Left hindlimb (tissue), 1 donor: ENCODE results near the gene FOXP4.

ENCODE experiments used
- DNase-seq: peaks from one replicate; pipeline ENCODE4 v3.0.0-alpha.2; 2018

FOXP4 gene

DNA sequence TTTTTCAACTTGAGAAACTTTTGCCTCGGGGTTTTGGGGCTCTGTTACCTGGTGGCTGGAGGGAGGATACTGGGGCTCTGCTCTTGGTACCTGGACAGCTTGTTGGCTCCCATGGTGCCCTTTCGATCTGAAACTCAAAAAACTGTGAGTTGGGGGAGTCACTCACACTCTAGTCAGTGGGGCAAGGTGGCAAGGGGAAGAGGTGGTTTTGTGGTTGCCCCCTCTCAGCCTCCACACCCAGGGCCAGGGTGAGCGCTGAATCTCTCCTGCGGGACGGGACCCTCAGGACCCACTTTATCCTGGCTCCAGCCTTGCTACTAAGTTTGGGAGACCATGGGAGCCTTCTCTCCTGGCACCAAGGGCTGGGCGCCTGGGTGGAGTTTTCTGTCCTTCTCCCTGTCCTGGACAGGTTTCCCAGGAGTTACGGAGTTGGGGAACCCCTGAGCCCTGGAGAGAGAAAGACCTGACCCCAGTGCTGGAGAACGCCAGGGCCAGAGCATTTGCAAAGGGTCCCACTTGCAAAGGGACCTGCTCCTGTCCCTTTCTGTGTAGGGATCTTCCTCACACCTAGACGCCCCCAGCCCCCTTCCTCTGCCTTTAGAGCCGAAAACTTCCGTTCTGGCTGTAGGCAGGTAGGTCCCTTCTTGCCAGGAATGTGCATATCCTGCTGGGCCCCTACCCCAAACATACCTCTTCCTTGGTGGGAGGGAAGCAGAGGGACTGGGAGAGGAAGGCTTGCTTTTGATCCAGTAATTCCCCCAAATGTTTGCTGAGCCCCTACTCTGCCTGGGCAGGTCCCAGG is 2.9 kb downstream of the FOXP4 start:
- no peak for DNase-seq

DNA sequence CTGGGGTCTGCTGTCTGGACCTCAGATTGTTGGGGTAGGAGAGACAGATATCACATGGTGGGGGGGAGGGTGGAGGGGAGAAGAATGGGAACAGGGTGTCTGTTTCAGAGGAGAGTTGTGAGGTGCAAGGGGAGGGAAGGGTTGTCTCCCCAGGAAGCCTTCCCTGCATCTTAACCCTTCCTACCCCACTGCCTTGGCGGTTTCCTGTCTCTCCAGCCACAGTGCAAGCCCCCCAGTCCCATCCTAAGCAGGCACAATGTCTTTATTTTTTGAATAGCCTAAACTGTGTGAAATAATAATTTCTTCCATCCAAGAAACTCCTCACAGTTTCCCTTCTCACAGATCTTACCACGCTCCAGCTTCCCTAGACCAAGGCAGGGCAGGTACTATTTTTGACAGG is 3.5 kb downstream of the FOXP4 start:
- DNase-seq = no peak

DNA sequence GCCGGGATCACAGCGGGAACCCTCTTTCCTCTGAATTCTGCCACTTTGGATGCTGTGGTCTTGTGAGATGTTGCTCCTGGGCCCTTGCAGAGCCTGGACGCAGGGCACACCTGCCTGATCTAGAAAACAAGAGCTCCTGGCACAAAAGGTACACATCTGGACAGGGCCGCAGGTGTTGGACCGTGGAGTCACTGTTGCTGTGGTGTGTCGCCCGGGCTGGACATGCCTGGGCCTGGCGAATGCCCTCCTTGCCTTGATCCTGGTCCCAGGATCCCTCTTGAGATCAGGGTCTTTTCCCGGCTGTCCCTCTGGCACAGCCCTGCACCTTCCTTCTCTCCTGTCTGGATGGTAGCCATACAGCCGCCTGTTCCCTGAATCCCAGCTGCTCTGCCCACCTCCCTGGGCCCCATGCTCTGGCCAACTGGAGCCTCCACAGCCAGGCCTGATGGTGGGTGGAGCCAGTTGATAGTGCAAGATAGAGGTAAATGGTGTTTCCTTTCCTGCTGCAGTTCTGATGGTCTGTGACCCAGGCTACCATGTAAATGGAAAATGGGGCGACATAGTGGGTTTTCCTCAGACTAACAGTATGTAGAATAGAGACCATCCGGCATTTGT is 5.0 kb downstream of the FOXP4 start:
- DNase-seq = no peak

DNA sequence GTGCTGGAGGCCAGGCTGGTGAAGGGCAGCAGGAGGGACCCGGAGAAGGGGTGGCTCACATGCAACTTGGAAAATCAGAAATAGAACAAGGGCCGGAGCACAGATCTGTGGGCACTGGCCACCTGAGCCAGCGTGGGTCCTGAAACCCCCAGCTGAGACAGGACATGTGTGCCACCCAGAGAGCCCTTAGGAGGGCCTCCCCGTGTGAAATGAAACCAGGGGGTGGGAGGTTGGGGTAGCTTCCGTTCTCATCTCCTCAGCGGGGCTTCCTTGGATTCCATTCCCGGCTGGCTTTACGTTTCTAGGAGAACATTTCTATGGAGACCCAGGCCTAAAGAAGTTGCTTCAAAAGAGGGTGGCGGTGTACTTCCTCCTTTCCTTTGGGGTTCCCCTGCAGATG is 5.7 kb downstream of the FOXP4 start:
- no peak for DNase-seq

DNA sequence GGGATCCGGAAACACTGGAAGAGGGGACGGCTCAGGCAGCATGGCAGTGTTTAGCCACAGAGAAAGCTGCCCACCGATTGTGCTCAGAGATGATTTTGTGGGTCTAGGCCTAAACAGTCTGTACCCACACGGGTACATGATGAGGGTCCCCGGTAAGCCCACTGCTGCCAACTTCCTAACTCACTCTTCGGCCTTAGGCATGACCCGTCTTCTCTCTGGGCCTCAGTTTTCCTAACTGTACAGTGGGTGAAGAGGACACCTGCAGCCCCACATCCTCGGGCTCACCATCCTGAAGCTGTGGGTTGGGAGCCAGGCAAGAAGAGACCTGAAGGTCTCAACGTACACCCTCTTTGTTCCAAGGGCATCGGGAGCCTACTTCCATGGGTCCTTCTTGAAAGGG is 6.5 kb downstream of the FOXP4 start:
- no peak for DNase-seq

DNA sequence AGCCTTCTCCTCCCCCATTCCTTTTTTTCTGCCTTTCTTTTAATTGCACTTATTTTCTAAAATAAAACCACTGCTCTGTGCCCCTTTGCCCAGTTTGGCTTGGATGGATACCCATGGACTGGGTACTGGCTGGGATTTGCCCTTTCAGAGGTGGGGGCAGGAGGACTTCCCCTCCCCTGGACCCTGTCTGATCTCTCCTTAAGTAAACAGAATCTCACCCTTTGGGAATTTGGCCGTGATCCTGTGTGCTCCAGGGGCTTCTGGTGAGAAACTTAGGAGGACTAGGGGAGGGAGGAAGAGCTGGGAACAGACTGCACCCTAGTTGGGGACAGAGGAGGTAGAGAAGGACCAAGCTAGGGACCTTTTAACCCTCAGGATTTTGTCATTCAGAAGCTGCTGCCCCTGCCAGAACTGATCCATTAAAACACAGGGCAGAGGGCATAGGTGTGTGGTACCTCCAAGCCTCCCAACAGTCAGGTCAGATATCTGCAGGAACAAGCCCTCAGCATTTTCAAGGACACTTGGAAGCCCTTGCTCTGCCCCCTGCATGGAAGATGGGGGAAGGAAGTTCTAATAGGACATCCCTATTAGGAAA is 7.3 kb downstream of the FOXP4 start:
- DNase-seq = no peak

DNA sequence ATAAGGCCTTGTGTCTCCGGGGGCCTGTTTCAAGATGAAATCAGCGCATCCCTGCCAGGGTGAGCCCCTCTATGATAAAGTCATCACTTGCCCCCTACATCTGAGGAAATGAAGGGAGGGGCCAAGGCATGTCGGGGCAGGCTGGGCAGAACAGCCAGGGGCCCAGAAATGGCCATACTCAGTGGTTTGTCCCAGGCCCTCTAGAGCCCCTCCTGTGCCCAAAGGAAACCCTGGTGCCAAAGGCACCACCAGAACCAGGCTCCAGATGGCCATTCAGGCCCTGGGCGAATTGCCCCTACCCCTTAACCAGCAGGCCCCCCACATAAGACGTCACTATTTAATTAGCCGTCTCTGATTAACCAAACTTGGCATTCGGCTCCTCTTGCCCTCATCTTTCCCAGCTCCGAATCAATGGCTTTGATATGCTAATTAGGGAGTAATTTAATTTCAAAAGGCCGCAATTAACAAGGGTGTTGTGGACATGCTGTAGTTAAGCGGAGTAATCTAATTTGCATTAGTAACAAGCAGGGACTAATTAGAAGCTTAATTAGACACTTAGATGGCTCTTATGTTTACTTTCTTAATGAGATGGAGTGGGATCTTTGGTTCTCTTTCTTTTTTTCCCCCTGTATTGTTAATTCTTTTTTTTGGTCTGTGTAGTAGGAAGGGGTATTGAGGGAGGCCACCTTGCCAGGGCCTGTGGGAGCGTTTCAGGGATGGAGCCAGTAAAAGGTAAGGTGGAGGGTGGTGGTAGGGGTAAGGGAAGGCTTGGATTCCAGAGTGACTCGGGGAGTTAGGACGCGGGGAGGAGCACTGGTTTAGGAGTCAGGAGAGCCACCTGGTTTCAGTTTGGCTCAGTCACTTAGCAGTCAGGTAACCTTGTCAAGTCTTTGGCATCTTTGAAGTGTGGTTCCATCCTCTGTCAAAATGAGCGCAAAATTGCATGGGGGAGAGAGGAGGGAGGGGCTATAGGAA is 9.4 kb downstream of the FOXP4 start:
- DNase-seq = no peak

DNA sequence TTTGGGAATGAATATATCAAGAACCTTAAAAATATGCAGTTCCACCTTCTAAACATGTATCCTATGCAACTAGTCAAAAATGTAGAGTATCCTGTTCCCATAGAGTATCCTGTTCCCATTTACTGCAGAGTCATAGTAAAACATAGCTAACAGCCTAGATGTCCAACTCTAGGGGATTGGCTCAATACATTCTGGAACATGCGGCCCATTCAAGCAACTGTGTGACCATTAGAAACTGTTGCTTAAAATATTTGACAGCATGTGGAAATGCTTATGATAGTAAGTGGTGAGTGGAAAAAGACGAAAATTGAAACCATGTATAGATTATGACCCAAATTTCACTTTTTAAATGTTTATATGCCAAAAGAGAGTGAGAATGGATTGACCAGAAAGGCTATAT is 11.2 kb downstream of the FOXP4 start:
- DNase-seq = no peak

DNA sequence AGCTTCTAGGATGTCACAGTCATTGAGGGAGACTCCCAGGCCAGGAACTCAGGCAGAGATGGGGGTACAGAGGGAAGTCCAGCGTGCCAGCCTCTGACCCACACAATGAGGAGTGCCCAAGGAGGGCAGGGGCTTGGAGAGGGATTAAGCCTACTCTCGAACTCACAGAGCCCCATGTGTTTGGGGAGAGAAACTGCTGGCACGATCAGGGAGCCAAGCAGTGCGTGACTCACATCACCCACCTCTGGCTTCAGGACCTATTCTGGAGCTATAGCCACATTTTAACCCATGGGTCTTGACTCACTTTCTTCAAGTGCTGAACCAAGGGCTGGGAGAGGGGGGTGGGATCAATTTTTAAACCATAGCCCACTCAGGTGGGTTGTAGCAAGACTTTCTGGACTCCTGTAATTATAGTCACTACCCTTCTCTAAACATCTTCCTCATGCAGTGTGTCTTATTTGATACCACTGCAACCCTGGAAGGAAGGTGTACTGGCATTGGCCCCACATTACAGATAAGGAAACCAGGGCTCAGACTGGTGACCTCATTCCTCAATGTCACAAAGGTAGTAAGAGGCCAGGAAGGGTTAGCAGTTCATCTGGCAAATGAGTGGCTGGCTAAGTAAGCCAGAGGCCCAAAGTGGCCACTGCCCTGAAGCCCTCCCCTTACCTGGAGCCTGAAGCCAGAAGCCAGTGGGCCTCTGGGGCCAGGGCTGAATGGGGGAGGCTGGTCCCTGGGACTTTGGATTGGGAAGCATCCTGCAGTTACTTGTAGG is 12.0 kb downstream of the FOXP4 start:
- DNase-seq = no peak

DNA sequence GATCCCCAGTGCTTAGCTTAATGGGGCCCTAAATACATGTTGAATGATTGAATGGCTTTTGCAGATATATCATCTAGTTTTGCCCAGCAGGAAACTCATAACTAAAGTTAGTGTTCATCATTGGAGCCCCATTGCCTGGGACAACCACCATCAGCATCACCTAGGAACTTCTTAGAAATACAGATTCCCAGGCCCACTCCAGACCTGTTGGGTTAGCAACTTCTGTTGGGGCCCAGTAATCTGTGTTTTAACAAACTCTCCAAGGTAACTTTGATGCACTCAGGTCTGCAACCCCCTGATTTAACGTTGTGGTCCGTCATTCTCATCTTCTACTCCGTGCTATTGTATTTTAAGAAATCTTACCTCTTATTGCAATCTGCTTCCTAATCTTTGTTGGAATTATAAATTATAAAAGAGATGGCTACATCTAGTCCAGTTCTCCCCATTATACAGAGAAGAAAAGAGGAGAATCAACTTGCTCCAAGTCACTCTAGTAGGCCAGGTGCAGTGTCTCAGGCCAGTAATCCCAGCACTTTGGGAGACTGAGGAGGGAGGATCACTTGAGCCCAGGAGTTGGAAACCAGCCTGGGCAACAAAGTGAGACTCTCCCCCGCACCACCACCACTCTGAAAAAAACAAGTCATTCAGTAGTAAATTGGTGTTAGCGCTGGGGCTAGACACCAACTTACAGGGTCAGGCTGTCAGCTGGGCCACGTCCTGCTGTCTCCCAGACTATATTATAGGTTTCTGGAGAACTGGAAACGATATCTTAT is 13.7 kb downstream of the FOXP4 start:
- no peak for DNase-seq

DNA sequence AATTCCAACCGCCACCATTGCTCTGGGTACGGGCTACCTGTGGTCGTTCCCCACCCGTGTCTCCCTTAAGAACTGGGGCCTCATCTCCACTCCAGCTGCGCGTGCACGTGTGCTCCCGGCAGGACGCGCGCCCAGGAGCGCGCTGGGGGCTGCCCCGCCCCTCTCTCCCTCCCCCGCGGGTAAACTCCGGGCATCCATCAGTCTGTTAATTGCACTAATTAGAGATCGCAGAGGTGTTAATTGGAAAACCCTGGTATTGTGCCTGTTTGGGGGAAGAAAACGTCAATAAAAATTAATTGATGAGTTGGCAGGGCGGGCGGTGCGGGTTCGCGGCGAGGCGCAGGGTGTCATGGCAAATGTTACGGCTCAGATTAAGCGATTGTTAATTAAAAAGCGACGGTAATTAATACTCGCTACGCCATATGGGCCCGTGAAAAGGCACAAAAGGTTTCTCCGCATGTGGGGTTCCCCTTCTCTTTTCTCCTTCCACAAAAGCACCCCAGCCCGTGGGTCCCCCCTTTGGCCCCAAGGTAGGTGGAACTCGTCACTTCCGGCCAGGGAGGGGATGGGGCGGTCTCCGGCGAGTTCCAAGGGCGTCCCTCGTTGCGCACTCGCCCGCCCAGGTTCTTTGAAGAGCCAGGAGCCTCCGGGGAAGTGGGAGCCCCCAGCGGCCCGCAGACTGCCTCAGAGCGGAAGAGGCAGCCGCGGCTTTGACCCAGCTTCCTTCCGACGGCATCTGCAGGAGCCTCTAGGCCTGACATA is 14.4 kb downstream of the FOXP4 start:
- DNase-seq = no peak

DNA sequence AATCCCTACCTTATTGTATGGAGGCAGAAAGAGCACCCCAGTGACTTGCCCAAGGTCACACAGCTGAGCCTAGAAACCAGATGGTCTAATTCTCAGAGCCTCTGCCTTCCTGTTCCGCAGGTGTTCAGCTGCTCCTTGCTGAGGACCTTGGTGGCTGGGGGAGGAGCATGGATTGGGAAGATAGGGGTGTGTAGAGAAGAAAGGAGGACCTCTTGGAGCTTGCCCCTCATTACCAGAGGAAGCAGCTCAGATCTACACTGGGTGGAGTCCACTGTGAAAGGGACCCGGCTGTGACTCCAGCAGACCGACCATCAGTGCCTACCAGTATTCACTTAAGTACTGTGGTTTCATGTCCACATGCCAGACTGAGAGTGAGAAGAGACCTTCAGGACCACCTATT is 15.2 kb downstream of the FOXP4 start:
- no peak for DNase-seq

DNA sequence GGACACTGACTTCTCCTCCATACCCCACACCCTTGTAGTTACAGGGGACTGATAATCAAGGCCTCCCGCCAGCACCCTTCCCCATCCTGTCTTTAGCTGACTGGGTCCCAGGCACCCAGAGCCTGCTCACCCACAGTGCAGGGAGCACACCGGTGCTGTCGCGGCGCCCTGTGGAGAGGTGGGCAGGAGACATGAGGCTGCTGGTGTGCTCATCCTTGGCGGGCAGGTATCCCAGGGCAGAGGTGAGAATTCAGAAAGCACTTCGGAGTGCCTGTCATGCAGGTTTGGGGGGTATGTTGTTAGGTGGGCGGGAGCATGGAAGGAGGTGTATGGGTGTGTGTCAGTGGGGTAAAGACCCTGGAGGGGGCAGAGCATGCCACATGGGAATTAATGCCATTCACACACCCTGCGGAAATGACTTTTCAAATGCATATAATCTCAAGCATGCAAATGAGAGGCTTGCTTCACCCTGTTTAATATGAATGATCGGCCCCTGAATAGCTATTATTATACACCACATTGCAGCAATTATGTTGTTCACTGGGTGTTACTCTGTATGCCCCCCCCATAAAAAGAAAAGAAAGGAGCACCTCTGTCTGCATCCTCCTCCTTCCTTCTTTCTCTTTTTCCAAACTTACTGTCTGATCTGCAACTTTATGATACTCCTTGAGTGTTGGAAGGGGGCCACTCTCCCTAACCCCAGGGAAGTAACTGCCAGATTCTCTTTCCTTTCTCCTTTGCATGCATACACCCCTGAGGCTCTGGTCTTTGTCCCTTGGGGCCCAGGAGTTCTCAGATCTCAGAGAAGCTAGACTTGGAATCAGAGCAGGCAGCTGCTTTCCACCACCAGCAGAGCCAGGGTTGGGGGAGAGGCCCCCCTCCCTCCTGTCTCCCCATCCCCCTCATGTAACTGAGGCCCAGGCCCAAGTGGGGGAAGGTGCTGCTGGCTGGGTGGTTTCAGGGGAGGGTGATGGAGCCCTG is 16.0 kb downstream of the FOXP4 start:
- no peak for DNase-seq

DNA sequence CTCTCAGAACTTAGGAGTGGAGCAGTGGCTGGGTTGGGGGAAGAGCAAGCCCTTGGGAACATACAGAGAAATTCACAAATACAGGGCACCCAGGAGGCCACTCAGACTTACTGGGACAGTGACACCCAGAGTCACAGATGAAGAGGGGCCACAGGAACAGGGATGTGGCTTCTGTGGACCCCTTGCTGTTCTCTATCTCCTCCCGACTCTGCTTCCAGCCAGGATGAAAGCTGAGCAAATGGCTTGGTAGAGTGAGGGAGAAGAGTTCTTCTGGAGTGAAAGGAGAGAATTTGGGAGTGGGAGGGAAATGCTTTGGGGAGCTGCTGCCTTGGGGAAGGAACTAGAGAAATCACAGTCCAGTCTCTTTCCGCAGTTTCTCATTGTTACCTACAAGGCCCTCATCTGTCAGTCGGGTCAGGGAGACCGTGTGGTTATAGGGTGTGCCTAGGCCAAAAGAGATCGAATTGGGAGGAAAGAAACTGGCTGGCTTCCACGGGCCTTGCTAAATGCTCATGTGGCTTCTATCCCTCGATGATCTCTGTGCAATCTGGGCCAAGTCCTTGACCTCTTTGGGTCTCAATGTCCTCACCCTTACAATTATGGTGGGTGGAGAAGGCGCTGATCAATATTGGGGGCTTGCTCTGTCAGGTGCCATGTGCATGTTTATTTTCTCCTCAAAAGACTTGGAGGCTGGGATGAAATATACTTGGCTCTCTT is 17.0 kb downstream of the FOXP4 start:
- no peak for DNase-seq

DNA sequence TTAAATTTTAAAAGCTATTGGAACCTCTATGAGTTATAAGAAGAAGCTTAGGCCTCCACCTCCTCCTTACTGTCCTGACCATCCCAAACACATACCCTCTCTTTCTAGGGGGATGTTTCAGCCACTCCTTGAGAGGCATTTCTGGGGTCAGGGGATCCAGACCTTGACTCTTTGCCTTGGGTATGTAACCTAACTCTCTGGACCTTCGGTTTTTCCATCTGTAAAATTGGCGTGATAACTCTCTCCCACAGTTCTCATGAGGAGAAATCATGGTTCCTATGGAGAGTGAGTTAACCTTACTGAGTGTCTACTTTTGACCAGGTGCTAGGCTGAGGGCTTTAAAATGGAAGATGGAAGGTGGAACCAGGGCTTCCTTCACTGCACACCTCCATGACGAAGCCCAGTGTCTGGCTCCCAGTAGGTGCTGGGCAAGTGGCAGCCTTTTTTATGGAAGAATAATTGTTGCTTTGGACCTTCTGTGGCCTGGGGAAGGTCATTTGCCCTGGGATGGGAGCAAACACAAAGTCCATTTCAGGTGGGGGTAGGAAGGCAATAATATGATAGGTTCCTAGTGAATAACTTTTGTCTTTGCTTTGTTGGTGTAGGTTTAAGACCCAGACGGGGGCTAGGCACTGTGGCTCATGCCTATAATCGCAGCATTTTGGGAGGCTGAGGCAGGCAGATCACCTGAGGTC is 18.4 kb downstream of the FOXP4 start:
- DNase-seq = no peak

DNA sequence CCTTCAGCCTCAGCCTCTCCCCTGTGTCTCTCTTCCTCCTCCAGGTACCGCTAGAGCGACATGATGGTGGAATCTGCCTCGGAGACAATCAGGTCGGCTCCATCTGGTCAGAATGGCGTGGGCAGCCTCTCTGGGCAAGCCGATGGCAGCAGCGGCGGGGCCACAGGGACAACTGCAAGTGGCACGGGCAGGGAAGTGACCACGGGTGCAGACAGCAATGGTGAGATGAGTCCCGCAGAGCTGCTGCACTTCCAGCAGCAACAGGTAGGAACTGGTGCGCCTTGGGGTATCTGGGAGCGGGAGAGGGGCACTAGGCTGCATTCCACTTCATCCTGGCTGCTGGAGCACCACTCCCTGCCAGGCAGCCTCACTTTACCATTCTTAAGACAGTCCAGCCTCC is 19.5 kb downstream of the FOXP4 start:
- DNase-seq = no peak

DNA sequence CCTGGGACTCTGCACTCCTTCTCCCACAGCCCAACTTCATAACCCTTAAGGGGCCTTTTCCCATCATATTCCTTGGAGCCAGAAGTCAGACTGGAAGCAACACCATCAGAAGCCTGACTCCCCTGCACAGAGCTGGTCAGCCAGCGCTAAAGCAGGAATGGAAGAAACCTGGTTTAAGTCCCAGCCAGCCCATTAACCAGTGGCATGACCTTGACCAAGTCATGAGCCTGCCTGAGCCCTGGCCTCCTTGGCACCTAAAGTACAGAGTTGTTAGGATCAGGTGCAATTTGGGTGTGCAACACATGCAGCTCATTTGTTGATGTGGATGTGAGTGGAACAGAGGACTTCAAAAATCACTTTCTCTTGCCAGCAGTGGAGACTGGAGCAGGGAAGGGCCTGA is 20.8 kb downstream of the FOXP4 start:
- DNase-seq = no peak

DNA sequence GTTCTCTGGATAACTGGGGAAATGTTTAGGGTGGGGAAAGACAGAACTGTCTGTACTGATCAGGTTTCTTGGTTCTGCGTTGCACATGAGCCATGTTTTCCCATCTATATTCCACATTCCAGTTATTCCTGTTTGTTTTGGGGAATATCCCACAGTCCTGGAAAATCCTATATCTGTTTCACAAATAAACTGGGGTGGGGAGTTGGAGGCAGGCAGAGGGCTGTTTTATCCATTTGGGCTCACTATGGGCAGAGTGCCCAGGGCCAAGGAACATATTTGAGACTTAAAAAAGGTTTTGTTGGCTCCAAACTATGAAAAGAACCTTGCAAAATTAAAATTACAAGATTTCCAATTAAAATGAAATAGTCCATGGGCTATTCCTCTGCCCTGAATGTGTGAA is 21.5 kb downstream of the FOXP4 start:
- DNase-seq = no peak
